SU-DHL-6 (cell line): ENCODE measurements around the gene GALNT6.

Source experiments
- H2AFZ ChIP-seq: fragments of 200-600 bp; sonication (generic); 2 replicates; pipeline ENCODE4 v1.6.1; 2014; ENCODE audit warnings: low read depth, mild to moderate bottlenecking, moderate library complexity, mixed read lengths, antibody characterized with exemption, low read length; ENCODE audit not compliant: severe bottlenecking
- H3F3A ChIP-seq: fragments of 200-600 bp; shearing (Covaris generic); 2 replicates; pipeline ENCODE4 v1.6.0; 2016; ENCODE audit warnings: antibody characterized with exemption, mild to moderate bottlenecking; ENCODE audit not compliant: insufficient read depth
- H3K27ac ChIP-seq: fragments of 200-600 bp; sonication (generic); 2 replicates; pipeline ENCODE4 v1.5.1; 2016; ENCODE audit warnings: low read depth, mild to moderate bottlenecking, low read length, moderate library complexity, mixed read lengths
- H3K27me3 ChIP-seq: fragments of 200-600 bp; sonication (generic), shearing (Covaris generic); 2 replicates; pipeline ENCODE4 v1.6.0; 2014; ENCODE audit warnings: mild to moderate bottlenecking, low read length
- H3K36me3 ChIP-seq: fragments of 200-600 bp; sonication (generic); 2 replicates; pipeline ENCODE4 v1.6.1; 2014; ENCODE audit warnings: mild to moderate bottlenecking, low read length, mixed read lengths
- H3K4me2 ChIP-seq: fragments of 300-600, 200-600 bp; shearing (Covaris generic), sonication (generic); 2 replicates; pipeline ENCODE4 v1.6.0; 2014; ENCODE audit warnings: low read length, low read depth, mild to moderate bottlenecking; ENCODE audit not compliant: poor library complexity, severe bottlenecking
- H3K4me3 ChIP-seq: fragments of 200-600 bp; sonication (generic); 2 replicates; pipeline ENCODE4 v1.5.1; 2014; ENCODE audit warnings: antibody characterized with exemption, low read length, mild to moderate bottlenecking, mixed read lengths; ENCODE audit not compliant: insufficient read depth, poor library complexity, severe bottlenecking
- H3K79me2 ChIP-seq: fragments of 200-600 bp; sonication (generic); 2 replicates; pipeline ENCODE4 v1.6.1; 2014; ENCODE audit warnings: mild to moderate bottlenecking, low read length, moderate library complexity; ENCODE audit not compliant: insufficient read depth
- H3K9ac ChIP-seq: fragments of 200-600 bp; sonication (generic); 2 replicates; pipeline ENCODE4 v1.7.0; 2014; ENCODE audit warnings: mild to moderate bottlenecking, low read length
- H3K9me2 ChIP-seq: fragments of 200-600 bp; sonication (generic); replicated peaks from 2 replicates; pipeline ENCODE4 v1.6.1; 2014; ENCODE audit warnings: low read length; ENCODE audit not compliant: insufficient read depth
- H3K9me3 ChIP-seq: fragments of 200-600 bp; sonication (generic); 2 replicates; pipeline ENCODE4 v1.6.1; 2014; ENCODE audit warnings: low read length, mixed read lengths; ENCODE audit not compliant: insufficient read depth
- H4K20me1 ChIP-seq: fragments of 200-600 bp; sonication (generic); 2 replicates; pipeline ENCODE4 v1.6.1; 2014; ENCODE audit warnings: low read depth, mild to moderate bottlenecking, antibody characterized with exemption, low read length, moderate library complexity, mixed read lengths
- EZH2phosphoT487 ChIP-seq: fragments of 200-600 bp; sonication (generic), shearing (Covaris generic); conservative IDR thresholded peaks from 2 replicates; pipeline ENCODE4 v1.6.1; 2018; ENCODE audit warnings: mild to moderate bottlenecking, antibody characterized with exemption, low read length, moderate library complexity, mixed read lengths
- TF ChIP-seq, protein P1 (sequence below): fragments of 200-600 bp; sonication (generic); IDR thresholded peaks from one replicate; pipeline ENCODE4 v1.5.1; 2017; ENCODE audit warnings: antibody characterized with exemption, mild to moderate bottlenecking, low read length, moderate library complexity; ENCODE audit not compliant: insufficient read depth, poor library complexity, severe bottlenecking

GALNT6 gene

DNA sequence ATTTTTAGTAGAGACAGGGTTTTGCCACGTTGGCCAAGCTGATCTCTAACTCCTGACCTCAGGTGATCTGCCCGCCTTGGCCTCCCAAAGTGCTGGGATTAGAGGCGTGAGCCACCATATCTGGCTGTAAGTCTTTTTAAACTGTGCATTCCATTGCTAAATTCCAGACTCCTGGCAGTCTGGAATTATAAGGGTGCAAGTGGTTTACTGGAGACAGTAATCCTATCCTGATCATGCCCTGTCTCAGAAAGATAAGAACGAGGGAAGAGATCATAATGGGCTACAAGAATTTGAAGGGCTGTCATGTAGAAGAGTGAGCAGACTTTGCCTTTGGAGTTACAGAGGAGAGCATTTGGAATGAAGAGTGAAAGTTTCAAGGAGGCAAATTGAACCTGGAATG lies 26.6 kb upstream of the GALNT6 start:
- H3K79me2 ChIP-seq, result no peaks in the 10 kb centered on the region

GRCh38 chr12:51415931-51416330 lies 24.7 kb upstream of the GALNT6 start:
- no peak overlapping the region for H3K4me2 ChIP-seq
- H3K4me3 ChIP-seq, result no peak overlapping the region
- no peak overlapping the region for H3K27ac ChIP-seq
- no peaks in the 10 kb centered on the region for H3F3A ChIP-seq
- H3K9ac ChIP-seq, result no peak overlapping the region
- H2AFZ ChIP-seq, result no peak overlapping the region
- H3K9me2 ChIP-seq, result no peaks in the 10 kb centered on the region
- no peaks in the 10 kb centered on the region for H3K27me3 ChIP-seq
- TF ChIP-seq EZH2phosphoT487, result no peak
- TF ChIP-seq, protein P1, sequence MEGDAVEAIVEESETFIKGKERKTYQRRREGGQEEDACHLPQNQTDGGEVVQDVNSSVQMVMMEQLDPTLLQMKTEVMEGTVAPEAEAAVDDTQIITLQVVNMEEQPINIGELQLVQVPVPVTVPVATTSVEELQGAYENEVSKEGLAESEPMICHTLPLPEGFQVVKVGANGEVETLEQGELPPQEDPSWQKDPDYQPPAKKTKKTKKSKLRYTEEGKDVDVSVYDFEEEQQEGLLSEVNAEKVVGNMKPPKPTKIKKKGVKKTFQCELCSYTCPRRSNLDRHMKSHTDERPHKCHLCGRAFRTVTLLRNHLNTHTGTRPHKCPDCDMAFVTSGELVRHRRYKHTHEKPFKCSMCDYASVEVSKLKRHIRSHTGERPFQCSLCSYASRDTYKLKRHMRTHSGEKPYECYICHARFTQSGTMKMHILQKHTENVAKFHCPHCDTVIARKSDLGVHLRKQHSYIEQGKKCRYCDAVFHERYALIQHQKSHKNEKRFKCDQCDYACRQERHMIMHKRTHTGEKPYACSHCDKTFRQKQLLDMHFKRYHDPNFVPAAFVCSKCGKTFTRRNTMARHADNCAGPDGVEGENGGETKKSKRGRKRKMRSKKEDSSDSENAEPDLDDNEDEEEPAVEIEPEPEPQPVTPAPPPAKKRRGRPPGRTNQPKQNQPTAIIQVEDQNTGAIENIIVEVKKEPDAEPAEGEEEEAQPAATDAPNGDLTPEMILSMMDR, result no peak
- H4K20me1 ChIP-seq, result no peaks in the 10 kb centered on the region
- H3K79me2 ChIP-seq, result no peaks in the 10 kb centered on the region
- no peaks in the 10 kb centered on the region for H3K9me3 ChIP-seq
- H3K36me3 ChIP-seq, result no peaks in the 10 kb centered on the region

More for the DNA sequence above, 26.6 kb upstream of the GALNT6 start:
- Histone ChIP-seq H3F3A (no peaks in the 10 kb centered on the region), H3K9ac (no peak overlapping the region), H3K27ac (no peak overlapping the region), H3K9me2 (no peaks in the 10 kb centered on the region), H3K4me3 (no peak overlapping the region), H3K4me2 (no peak overlapping the region), H3K36me3 (no peaks in the 10 kb centered on the region), H3K9me3 (no peaks in the 10 kb centered on the region), H4K20me1 (no peaks in the 10 kb centered on the region), H3K27me3 (no peaks in the 10 kb centered on the region), H2AFZ (no peak overlapping the region)
- no peak for TF ChIP-seq EZH2phosphoT487
- TF ChIP-seq, protein P1, result no peak

- no peak overlapping the region for H3K4me3 ChIP-seq
- H3K27me3 ChIP-seq, result no peaks in the 10 kb centered on the region
- H3K4me2 ChIP-seq, result no peak overlapping the region
- no peak overlapping the region for H2AFZ ChIP-seq
- H3K79me2 ChIP-seq, result no peaks in the 10 kb centered on the region
- no peaks in the 10 kb centered on the region for H3K9me2 ChIP-seq
- H3F3A ChIP-seq, result no peaks in the 10 kb centered on the region
- no peaks in the 10 kb centered on the region for H3K36me3 ChIP-seq
- no peak for TF ChIP-seq EZH2phosphoT487
- TF ChIP-seq, protein P1, result no peak
- H3K27ac ChIP-seq, result no peak overlapping the region
- H4K20me1 ChIP-seq, result no peaks in the 10 kb centered on the region
- no peaks in the 10 kb centered on the region for H3K9me3 ChIP-seq
- H3K9ac ChIP-seq, result no peak overlapping the region
Measured at GRCh38 chr12:51413791-51414190, 22.6 kb upstream of the GALNT6 start.
